Superior temporal gyrus (tissue), 1 donor: ENCODE measurements around the gene C2orf72.
A peak's percentile ranks its signal among the peaks of the same experiment; 100 is the strongest.
"Not testable (repeated sequence)": the region's sequence is repeated elsewhere in the genome, so short reads cannot be mapped to it uniquely, and the experiment has no call there.

Experiments used
- DNase-seq: peaks from one replicate; pipeline ENCODE4 v3.0.0-alpha.2; 2016; ENCODE audit errors: extremely low spot score

C2orf72 gene

GRCh38 chr2:231046916-231047273 lies 9.6 kb downstream of the C2orf72 start:
- DNase-seq, result no peak

- peak; percentile 93 for DNase-seq
Observed at GRCh38 chr2:231047274-231047922, 10.1 kb downstream of the C2orf72 start.

GRCh38 chr2:231047923-231048915 lies 10.9 kb downstream of the C2orf72 start:
- DNase-seq, result no peak

- DNase-seq, result no peak
Observed at GRCh38 chr2:231049286-231050017, 12.1 kb downstream of the C2orf72 start.

- peak; percentile 32 for DNase-seq
Observed at GRCh38 chr2:231050018-231050901, 12.9 kb downstream of the C2orf72 start.

- no peak for DNase-seq
Observed at GRCh38 chr2:231051116-231051515, 13.8 kb downstream of the C2orf72 start.

GRCh38 chr2:231052494-231053451 lies 15.4 kb downstream of the C2orf72 start:
- peak; percentile 91 for DNase-seq

GRCh38 chr2:231053846-231054245 lies 16.5 kb downstream of the C2orf72 start:
- no peak for DNase-seq

- DNase-seq, result peak; percentile 95
Observed at GRCh38 chr2:231056453-231057416, 19.4 kb downstream of the C2orf72 start, which contains the start of gene PSMD1. PSMD1 (plus strand) TSS chr2:231056867; CDS start chr2:231057026, 159 bp downstream.

- no peak for DNase-seq
Observed at GRCh38 chr2:231057590-231057989, 20.3 kb downstream of the C2orf72 start.

- DNase-seq, result no peak
Observed at GRCh38 chr2:231058761-231059550, 21.6 kb downstream of the C2orf72 start.

- DNase-seq, result no peak
Observed at GRCh38 chr2:231059756-231060155, 22.4 kb downstream of the C2orf72 start.

- no peak for DNase-seq
Observed at GRCh38 chr2:231062776-231063175, 25.5 kb downstream of the C2orf72 start.

GRCh38 chr2:231063347-231063746 lies 26.0 kb downstream of the C2orf72 start:
- no peak for DNase-seq

- DNase-seq, result no peak
Observed at GRCh38 chr2:231065966-231066365, 28.6 kb downstream of the C2orf72 start.

GRCh38 chr2:231067531-231067930 lies 30.2 kb downstream of the C2orf72 start:
- not testable (repeated sequence) for DNase-seq

- DNase-seq, result no peak
Observed at GRCh38 chr2:231068525-231069222, 31.4 kb downstream of the C2orf72 start.
